PC-3 (cell line): ENCODE results near the gene IL36B. TPM values are rescaled to one million over a fixed set of nuclear protein-coding genes. Genes with fewer than 3 reads are reported as not detected.

ENCODE experiments used
- ATAC-seq: fragments of 200-7000 bp; cut with Tn5 transposase; 2 replicates; pipeline ENCODE4 v1.9.1; 2020; ENCODE audit warnings: mild to moderate bottlenecking, moderate library complexity
- BruUV-seq: library from RNA; stranded (reverse); fragments of 400-500 nt; replicated peaks from 2 replicates; lab custom pipeline; 2021; lab: Mats Ljungman, UMichigan
- CTCF ChIA-PET: fragments of 300-600 bp; sonication (Branson Sonifier 250); formaldehyde crosslinking; loops from one replicate; lab custom pipeline; 2022; ENCODE audit warnings: antibody characterized with exemption; lab: Charles Lee
- POLR2A ChIA-PET: fragments of 300-600 bp; sonication (Branson Sonifier 250); formaldehyde crosslinking; loops from one replicate; lab custom pipeline; 2022; ENCODE audit warnings: antibody characterized with exemption; ENCODE audit not compliant: unreplicated experiment; lab: Charles Lee
- DNase-seq: peaks from one replicate; pipeline ENCODE4 v3.0.0-alpha.2; 2015
- H2AFZ ChIP-seq: fragments of 300-600 bp; sonication (generic); 2 replicates; pipeline ENCODE4 v1.6.0; 2016; ENCODE audit warnings: antibody characterized with exemption, low read length
- H3F3A ChIP-seq: fragments of 300-600 bp; sonication (generic); one replicate; pipeline ENCODE4 v1.6.0; 2017; ENCODE audit warnings: antibody characterized with exemption, low read length, control low read depth, mild to moderate bottlenecking; ENCODE audit not compliant: unreplicated experiment
- H3K27ac ChIP-seq: fragments of 300-600 bp; sonication (generic); 2 replicates; pipeline ENCODE4 v1.5.1; 2016; ENCODE audit warnings: mild to moderate bottlenecking, low read length
- H3K27me3 ChIP-seq: fragments of 300-600 bp; sonication (generic); 2 replicates; pipeline ENCODE4 v1.6.1; 2016; ENCODE audit warnings: low read length, mixed read lengths
- H3K36me3 ChIP-seq: fragments of 300-600 bp; sonication (generic); 2 replicates; pipeline ENCODE4 v1.6.1; 2016; ENCODE audit warnings: low read depth, mixed run types, low read length, mixed read lengths
- H3K4me1 ChIP-seq: fragments of 300-600 bp; sonication (generic); 2 replicates; pipeline ENCODE4 v1.5.1; 2016; ENCODE audit warnings: low read length; ENCODE audit not compliant: insufficient read depth
- H3K4me2 ChIP-seq: fragments of 300-600 bp; sonication (generic); 2 replicates; pipeline ENCODE4 v1.6.0; 2016; ENCODE audit warnings: low read length
- H3K4me3 ChIP-seq: fragments of 300-600 bp; sonication (generic); 2 replicates; pipeline ENCODE4 v1.5.1; 2016; ENCODE audit warnings: mild to moderate bottlenecking, low read length, mixed read lengths
- H3K79me2 ChIP-seq: fragments of 300-600 bp; sonication (generic); 2 replicates; pipeline ENCODE4 v1.6.1; 2017; ENCODE audit warnings: low read length, mixed read lengths
- H3K9ac ChIP-seq: fragments of 300-600 bp; sonication (generic); 2 replicates; pipeline ENCODE4 v1.6.0; 2016; ENCODE audit warnings: mild to moderate bottlenecking, low read length
- H3K9me2 ChIP-seq: fragments of 300-600 bp; sonication (generic); replicated peaks from 2 replicates; pipeline ENCODE4 v1.6.1; 2016; ENCODE audit warnings: mixed run types, low read length, mixed read lengths
- H3K9me3 ChIP-seq: fragments of 300-600 bp; sonication (generic); 2 replicates; pipeline ENCODE4 v1.6.1; 2016; ENCODE audit warnings: low read length, mixed read lengths
- H4K20me1 ChIP-seq: fragments of 300-600 bp; sonication (generic); 2 replicates; pipeline ENCODE4 v1.6.1; 2016; ENCODE audit warnings: low read length, mixed read lengths
- EZH2 ChIP-seq: fragments of 300-600 bp; sonication (generic); IDR thresholded peaks from one replicate; pipeline ENCODE4 v1.6.1; 2017; ENCODE audit warnings: antibody characterized with exemption, mild to moderate bottlenecking, low read length; ENCODE audit not compliant: unreplicated experiment
- EZH2phosphoT487 ChIP-seq: fragments of 300-600 bp; sonication (generic); IDR thresholded peaks from 2 replicates; pipeline ENCODE4 v1.6.1; 2018; ENCODE audit warnings: mild to moderate bottlenecking, antibody characterized with exemption, low read length, borderline replicate concordance
- intact Hi-C: fragments of 100-400 bp; cut with micrococcal nuclease; formaldehyde crosslinking; loops from 2 replicates; pipeline ENCODE4 v1.9.0; 2023
- total RNA-seq: library from RNA; depleted of rRNA; stranded (reverse); fragments of >200 nt; gene quantifications from 2 replicates; pipeline ENCODE4 v1.2.3, GENCODE V29; 2014
- TF ChIP-seq, protein P1 (sequence below): fragments of 300-600 bp; sonication (generic); conservative IDR thresholded peaks from 2 replicates; pipeline ENCODE4 v1.5.1; 2017; ENCODE audit warnings: antibody characterized with exemption, low read depth, mild to moderate bottlenecking, low read length

The IL36B gene
- total RNA-seq, 1 experiment from 2014 or later: not detected

DNA sequence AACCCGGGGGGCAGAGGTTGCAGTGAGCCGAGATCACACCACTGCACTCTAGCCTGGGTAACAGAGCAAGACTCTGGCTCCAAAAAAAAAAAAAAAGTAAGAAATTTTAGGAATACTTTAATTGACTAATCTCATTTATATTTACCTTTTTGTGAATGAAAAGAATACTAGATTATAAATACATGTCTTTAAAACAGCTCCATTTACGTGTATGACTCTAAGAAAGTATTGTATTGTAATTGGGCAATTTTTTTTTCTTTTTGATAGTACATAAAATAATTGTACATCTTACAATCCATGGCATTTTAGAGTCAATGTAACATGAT, 39.4 kb downstream of the IL36B start:
- no TSS peak for BruUV-seq
- H3K4me2 ChIP-seq: no peak overlapping the region
- no peaks in the 10 kb centered on the region for H3K36me3 ChIP-seq
- H3K79me2 ChIP-seq: no peaks in the 10 kb centered on the region
- H3K9ac ChIP-seq: no peak overlapping the region
- no peak for DNase-seq
- H3K27me3 ChIP-seq: no peaks in the 10 kb centered on the region
- ATAC-seq: no peak
- TF ChIP-seq EZH2 (no peak), EZH2phosphoT487 (no peak)
- TF ChIP-seq, protein P1, sequence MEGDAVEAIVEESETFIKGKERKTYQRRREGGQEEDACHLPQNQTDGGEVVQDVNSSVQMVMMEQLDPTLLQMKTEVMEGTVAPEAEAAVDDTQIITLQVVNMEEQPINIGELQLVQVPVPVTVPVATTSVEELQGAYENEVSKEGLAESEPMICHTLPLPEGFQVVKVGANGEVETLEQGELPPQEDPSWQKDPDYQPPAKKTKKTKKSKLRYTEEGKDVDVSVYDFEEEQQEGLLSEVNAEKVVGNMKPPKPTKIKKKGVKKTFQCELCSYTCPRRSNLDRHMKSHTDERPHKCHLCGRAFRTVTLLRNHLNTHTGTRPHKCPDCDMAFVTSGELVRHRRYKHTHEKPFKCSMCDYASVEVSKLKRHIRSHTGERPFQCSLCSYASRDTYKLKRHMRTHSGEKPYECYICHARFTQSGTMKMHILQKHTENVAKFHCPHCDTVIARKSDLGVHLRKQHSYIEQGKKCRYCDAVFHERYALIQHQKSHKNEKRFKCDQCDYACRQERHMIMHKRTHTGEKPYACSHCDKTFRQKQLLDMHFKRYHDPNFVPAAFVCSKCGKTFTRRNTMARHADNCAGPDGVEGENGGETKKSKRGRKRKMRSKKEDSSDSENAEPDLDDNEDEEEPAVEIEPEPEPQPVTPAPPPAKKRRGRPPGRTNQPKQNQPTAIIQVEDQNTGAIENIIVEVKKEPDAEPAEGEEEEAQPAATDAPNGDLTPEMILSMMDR: no peak
- H2AFZ ChIP-seq: no peak overlapping the region
- ChIA-PET POLR2A (no interaction called here), CTCF (no interaction called here)
- intact Hi-C loops: no loop called here
- 0 out of 2 replicates have a peak overlapping the region, but pooled peaks have one; percentile 7 for H3K27ac ChIP-seq
- H3K4me1 ChIP-seq: no peaks in the 10 kb centered on the region
- no peaks in the 10 kb centered on the region for H3F3A ChIP-seq
- H3K9me2 ChIP-seq: 0 out of 2 replicates have a peak, but pooled peaks cover 4% of the 10 kb centered on the region
- H4K20me1 ChIP-seq: no peaks in the 10 kb centered on the region
- no peak overlapping the region for H3K4me3 ChIP-seq
- H3K9me3 ChIP-seq: no peaks in the 10 kb centered on the region

DNA sequence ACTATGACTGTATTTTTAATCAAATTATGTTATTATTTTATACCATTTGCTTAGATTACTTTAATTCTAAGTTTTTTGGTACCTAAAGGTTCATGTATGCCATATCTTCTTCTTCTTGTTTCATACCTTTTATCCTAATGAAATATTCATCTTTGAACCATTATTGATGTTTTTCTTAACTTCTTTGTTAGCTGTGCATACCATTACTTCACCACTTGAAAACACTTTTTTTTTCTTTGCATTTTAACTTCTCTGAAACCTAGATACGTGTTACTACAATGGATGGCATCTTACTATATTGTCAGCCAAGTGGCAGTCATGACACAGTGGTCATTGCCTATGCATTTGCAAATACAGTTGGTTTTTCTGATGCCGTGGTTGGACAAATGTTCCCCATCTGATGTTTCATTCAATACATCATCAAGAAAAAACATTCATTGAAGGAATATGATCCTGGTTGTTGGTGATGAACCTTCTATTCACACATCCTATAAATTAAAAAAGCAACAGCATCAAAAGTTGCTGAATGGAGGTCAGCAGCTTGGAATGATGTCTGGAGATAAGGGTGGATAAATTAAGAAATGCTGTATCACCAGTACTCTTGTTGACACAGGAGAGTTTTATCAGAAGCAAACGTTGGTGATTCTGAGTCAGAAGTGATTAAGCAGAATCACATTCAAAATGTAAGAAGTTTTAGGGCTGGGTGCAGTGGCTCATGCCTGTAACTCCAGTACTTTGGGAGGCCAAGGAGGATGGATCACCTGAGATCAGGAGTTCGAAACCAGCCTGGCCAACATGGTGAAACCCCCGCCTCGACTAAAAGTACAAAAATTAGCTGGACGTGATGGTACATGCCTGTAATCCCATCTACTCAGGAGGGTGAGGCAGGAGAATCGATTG, 40.0 kb downstream of the IL36B start:
- Histone ChIP-seq H3K4me2 (no peak overlapping the region), H3K4me3 (no peak overlapping the region), H3K4me1 (no peaks in the 10 kb centered on the region), H3K79me2 (no peaks in the 10 kb centered on the region), H3F3A (no peaks in the 10 kb centered on the region), H3K27me3 (no peaks in the 10 kb centered on the region), H3K9me3 (no peaks in the 10 kb centered on the region), H3K9me2 (0 out of 2 replicates have a peak, but pooled peaks cover 4% of the 10 kb centered on the region), H2AFZ (no peak overlapping the region), H3K27ac (peak overlapping the region; percentile 7; the same call in 1 of the 2 replicates), H4K20me1 (no peaks in the 10 kb centered on the region), H3K36me3 (no peaks in the 10 kb centered on the region), H3K9ac (no peak overlapping the region)
- DNase-seq: peak; percentile 79
- ATAC-seq: peak; percentile 76
- no peak for TF ChIP-seq EZH2
- TF ChIP-seq, protein P1: no peak
- TF ChIP-seq EZH2phosphoT487: no peak
- no TSS peak for BruUV-seq
- ChIA-PET POLR2A (no interaction called here), CTCF (no interaction called here)
- intact Hi-C loops: no loop called here

DNA sequence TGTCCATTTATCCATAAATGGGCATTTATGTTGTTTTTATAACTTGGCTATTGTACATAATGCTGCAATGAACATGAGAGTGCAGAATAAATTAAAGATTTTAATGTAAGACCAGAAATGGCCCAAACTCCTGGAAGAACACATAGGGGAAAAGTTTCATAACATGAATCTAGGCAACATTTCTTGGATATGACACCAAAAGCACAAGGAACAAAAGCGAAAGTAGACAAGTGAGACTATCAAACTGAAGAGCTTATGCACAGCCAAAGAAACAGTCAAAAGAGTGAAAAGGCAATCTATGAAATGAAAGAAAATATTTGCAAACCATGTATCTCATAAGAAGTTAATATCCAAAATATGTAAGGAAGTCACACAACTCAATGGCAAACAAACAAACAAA, 41.6 kb downstream of the IL36B start:
- no peak for TF ChIP-seq EZH2
- TF ChIP-seq, protein P1: no peak
- no peak for TF ChIP-seq EZH2phosphoT487
- H3K79me2 ChIP-seq: no peaks in the 10 kb centered on the region
- H3K4me1 ChIP-seq: no peaks in the 10 kb centered on the region
- H3K27me3 ChIP-seq: no peaks in the 10 kb centered on the region
- H3K9me3 ChIP-seq: no peaks in the 10 kb centered on the region
- H3K27ac ChIP-seq: no peak overlapping the region
- H3F3A ChIP-seq: no peaks in the 10 kb centered on the region
- H3K36me3 ChIP-seq: no peaks in the 10 kb centered on the region
- POLR2A ChIA-PET: no interaction called here
- CTCF ChIA-PET: no interaction called here
- intact Hi-C loops: no loop called here
- H3K4me3 ChIP-seq: no peak overlapping the region
- H4K20me1 ChIP-seq: no peaks in the 10 kb centered on the region
- no peak overlapping the region for H3K9ac ChIP-seq
- no peaks in the 10 kb centered on the region for H3K9me2 ChIP-seq
- no TSS peak for BruUV-seq
- DNase-seq: no peak
- no peak overlapping the region for H2AFZ ChIP-seq
- ATAC-seq: no peak
- H3K4me2 ChIP-seq: no peak overlapping the region
